A549 (cell line): ENCODE results near the gene TBC1D10A. TPM values are rescaled to one million over a fixed set of nuclear protein-coding genes. Genes with fewer than 3 reads are reported as not detected.

Experiments used
- ATAC-seq, 2 experiments: fragments of 200-7000 bp in 1 of 2; fragments of >200 bp in 1 of 2; cut with Nextera tagmentation in 1 of 2; cut with Tn5 transposase in 1 of 2; 3 replicates each; pipeline versions ENCODE4 v1.8.0 to v1.9.1; 2018 to 2020; ENCODE audit warnings: mild to moderate bottlenecking in 1 of 2, moderate library complexity in 1 of 2
- CTCF ChIA-PET: fragments of 300-600 bp; sonication (Branson Sonifier 250); formaldehyde crosslinking; extraction: SDS; loops from one replicate; lab custom pipeline; 2021; ENCODE audit warnings: antibody characterized with exemption, inconsistent platforms; lab: Yijun Ruan, JAX
- POLR2A ChIA-PET: fragments of 350-600 bp; formaldehyde crosslinking; extraction: SDS; loops from one replicate; lab custom pipeline; 2021; ENCODE audit warnings: antibody characterized with exemption, inconsistent platforms; lab: Yijun Ruan, JAX
- DNase-seq, 2 experiments: peaks; one replicate each; pipeline versions ENCODE4 v3.0.0 to v3.0.0-alpha.2; 2011 to 2016; ENCODE audit warnings: low read depth in 1 of 2, low spot score in 1 of 2
- FAIRE-seq: peaks from 2 replicates; lab custom pipeline; 2011; peaks lifted over from hg19 to GRCh38; lab: Jason Lieb, UNC
- H3K27ac ChIP-seq, 2 experiments: fragments of >200 bp; sonication (Bioruptor Twin); formaldehyde crosslinking; 3 replicates each; pipeline ENCODE4 v1.5.1; 2016 to 2017
- H3K4me1 ChIP-seq: fragments of >200 bp; sonication (Bioruptor Twin); formaldehyde crosslinking; 3 replicates; pipeline ENCODE4 v1.6.1; 2016
- H3K4me2 ChIP-seq: fragments of >200 bp; sonication (Bioruptor Twin); formaldehyde crosslinking; 3 replicates; pipeline ENCODE4 v1.6.1; 2016
- H3K4me3 ChIP-seq: fragments of >200 bp; sonication (Bioruptor Twin); formaldehyde crosslinking; 3 replicates; pipeline ENCODE4 v1.5.1; 2016
- H3K9me3 ChIP-seq: fragments of >200 bp; sonication (Bioruptor Twin); formaldehyde crosslinking; 3 replicates; pipeline ENCODE4 v1.6.1; 2016
- CEBPB ChIP-seq, 2 experiments: fragments of >200 bp in 1 of 2; sonication (Bioruptor Twin) in 1 of 2; formaldehyde crosslinking in 1 of 2; IDR thresholded peaks; 2 replicates each; pipeline ENCODE4 v1.6.1; 2012 to 2016
- CHD2 ChIP-seq: fragments of 150-350 bp; IDR thresholded peaks from 2 replicates; pipeline ENCODE4 v1.6.1; 2014; ENCODE audit warnings: low read length; ENCODE audit not compliant: partially characterized antibody
- CHD4 ChIP-seq: fragments of 200-600 bp; sonication (generic); IDR thresholded peaks from 2 replicates; pipeline ENCODE4 v1.6.1; 2016; ENCODE audit warnings: antibody characterized with exemption, mild to moderate bottlenecking, borderline replicate concordance
- CTCF ChIP-seq: fragments of >200 bp; sonication (Bioruptor Twin); formaldehyde crosslinking; IDR thresholded peaks from 3 replicates; pipeline ENCODE4 v1.5.1; 2016
- ELK1 ChIP-seq: fragments of 150-350 bp; IDR thresholded peaks from 2 replicates; pipeline ENCODE4 v1.6.1; 2014; ENCODE audit warnings: low read depth, mild to moderate bottlenecking, low read length
- FOSB ChIP-seq: fragments of 250-450 bp; sonication (Bioruptor Pico); IDR thresholded peaks from 2 replicates; pipeline ENCODE4 v1.5.0; 2020; ENCODE audit warnings: mild to moderate bottlenecking, moderate library complexity
- GATA3 ChIP-seq: IDR thresholded peaks from 2 replicates; pipeline ENCODE4 v1.6.1; 2012; ENCODE audit warnings: borderline replicate concordance
- HOXB5 ChIP-seq: fragments of 250-450 bp; sonication (Bioruptor Pico); IDR thresholded peaks from 2 replicates; pipeline ENCODE4 v1.5.0; 2020; ENCODE audit warnings: mild to moderate bottlenecking, moderate library complexity
- JUN ChIP-seq, 2 experiments: fragments of >200 bp; sonication (Bioruptor Twin); formaldehyde crosslinking; IDR thresholded peaks; 2 replicates in 1 of 2; 3 replicates in 1 of 2; pipeline ENCODE4 v1.6.1; 2016 to 2017
- MYC ChIP-seq: IDR thresholded peaks from 2 replicates; pipeline ENCODE4 v1.6.1; 2012; ENCODE audit warnings: mild to moderate bottlenecking, inconsistent platforms, low read length, improper control_type of control experiment, borderline replicate concordance
- POLR2A ChIP-seq: IDR thresholded peaks from 2 replicates; pipeline ENCODE4 v1.6.1; 2012; ENCODE audit warnings: mild to moderate bottlenecking, low read length
- RAD21 ChIP-seq, 2 experiments: fragments of >200 bp in 1 of 2; sonication (Bioruptor Twin) in 1 of 2; formaldehyde crosslinking in 1 of 2; IDR thresholded peaks in 1 of 2; conservative IDR thresholded peaks in 1 of 2; 2 replicates in 1 of 2; 3 replicates in 1 of 2; pipeline ENCODE4 v1.6.1; 2012 to 2018; ENCODE audit warnings: inconsistent platforms in 1 of 2
- RARB ChIP-seq: fragments of 250-450 bp; sonication (Bioruptor Pico); IDR thresholded peaks from 2 replicates; pipeline ENCODE4 v1.8.0; 2021; ENCODE audit warnings: mild to moderate bottlenecking, moderate library complexity
- SMC3 ChIP-seq: fragments of >200 bp; sonication (Bioruptor Twin); formaldehyde crosslinking; IDR thresholded peaks from 3 replicates; pipeline ENCODE4 v1.6.1; 2018; ENCODE audit warnings: inconsistent platforms
- SREBF2 ChIP-seq: fragments of 450-650 bp; IDR thresholded peaks from 2 replicates; pipeline ENCODE4 v1.6.1; 2014; ENCODE audit warnings: mild to moderate bottlenecking, moderate library complexity
- TFCP2L1 ChIP-seq: fragments of 250-450 bp; sonication (Bioruptor Pico); IDR thresholded peaks from 2 replicates; pipeline ENCODE4 v1.5.0; 2021; ENCODE audit warnings: mild to moderate bottlenecking
- TP53 ChIP-seq: fragments of 250-450 bp; sonication (Bioruptor Pico); IDR thresholded peaks from 2 replicates; pipeline ENCODE4 v1.5.0; 2021; ENCODE audit warnings: mild to moderate bottlenecking, moderate library complexity
- WGBS: methylation state at CpG from one replicate; pipeline ENCODE4 v1.1.6; 2017; ENCODE audit errors: missing lambda C conversion rate; 5-methylcytosine and 5-hydroxymethylcytosine counted together
- polyA plus RNA-seq, 4 experiments: library from polyadenylated mRNA; depleted of rRNA in 3 of 4; stranded (reverse); fragments of >200 nt; fragmentation: RNase III in 1 of 4; extraction: RNeasy Plus Mini Kit Qiagen cat#74134 plus additional on column Dnase treatment in 1 of 4; gene quantifications; 2 replicates in 3 of 4; 3 replicates in 1 of 4; pipeline ENCODE4 v1.2.3, GENCODE V29; 2011 to 2017

Gene TBC1D10A
- polyA plus RNA-seq, 2 of the 4 experiments (the other 2 are of a cell fraction): 5.8 to 6.8 TPM

- Histone ChIP-seq H3K4me1 (peaks cover 14% of the 10 kb centered on the region), H3K9me3 (no peaks in the 10 kb centered on the region), H3K4me3 (no peak overlapping the region), H3K27ac (no peak overlapping the region), H3K4me2 (no peak overlapping the region)
- no peak for TF ChIP-seq RARB (CRISPR knock-in tag)
- no peak for TF ChIP-seq SMC3
- TF ChIP-seq MYC: no peak
- TF ChIP-seq RAD21 (conservative IDR thresholded peaks at IDR 0.05 in 1 of 2, IDR thresholded peaks at IDR 0.05 in 1 of 2): no peak
- TF ChIP-seq TP53 (CRISPR knock-in tag): no peak
- TF ChIP-seq ELK1: no peak
- no peak for TF ChIP-seq CHD4
- no peak for TF ChIP-seq POLR2A
- TF ChIP-seq GATA3: no peak
- TF ChIP-seq FOSB (CRISPR knock-in tag): no peak
- CTCF ChIA-PET: interaction anchor here (1.0 to 2.6 kb wide), 2 partner anchors 33 to 66 kb away, joined by 3 to 7 read pairs; no protein-coding TSS in a partner anchor
- FAIRE-seq: no peak
- POLR2A ChIA-PET: no interaction called here
- no peak for ATAC-seq
- 88% methylated on average over 2 of the region's 2 CpGs for WGBS
- DNase-seq: no peak
Observed at GRCh38 chr22:30321461-30321860, 5.3 kb downstream of the TBC1D10A start.

- no peak for TF ChIP-seq SREBF2
- no peak for TF ChIP-seq TFCP2L1 (CRISPR knock-in tag)
- TF ChIP-seq JUN (IDR thresholded peaks at IDR 0.05): no peak
- ATAC-seq (no peak), FAIRE-seq (no peak), DNase-seq (no peak)
- Histone ChIP-seq H3K4me1 (peaks cover 11% of the 10 kb centered on the region), H3K27ac (no peak overlapping the region), H3K9me3 (no peaks in the 10 kb centered on the region), H3K4me2 (no peak overlapping the region), H3K4me3 (no peak overlapping the region)
- 93% methylated on average over 3 of the region's 3 CpGs for WGBS
- CTCF ChIA-PET: interaction anchor here (1.2 kb wide), 2 partner anchors 7 to 32 kb away, joined by 3 to 6 read pairs; no protein-coding TSS in a partner anchor
- POLR2A ChIA-PET: no interaction called here
Observed at GRCh38 chr22:30320021-30320556, 6.7 kb downstream of the TBC1D10A start.

GRCh38 chr22:30318799-30319419 lies 7.8 kb downstream of the TBC1D10A start:
- peak in 1 of 2 experiments; percentile 35; a peak in 2 of 6 replicates for ATAC-seq
- 83% methylated on average over 7 of the region's 7 CpGs for WGBS
- Histone ChIP-seq H3K9me3 (no peaks in the 10 kb centered on the region), H3K4me1 (peaks cover 17% of the 10 kb centered on the region), H3K4me2 (no peak overlapping the region), H3K4me3 (no peak overlapping the region), H3K27ac (no peak overlapping the region)
- ChIA-PET POLR2A (no interaction called here), CTCF (interaction anchor here (0.7 to 1.2 kb wide), 3 partner anchors 8 to 31 kb away, joined by 3 to 6 read pairs (median 4); no protein-coding TSS in a partner anchor)
- no peak for TF ChIP-seq CEBPB (IDR thresholded peaks at IDR 0.05)
- no peak for TF ChIP-seq HOXB5 (CRISPR knock-in tag)
- no peak for TF ChIP-seq ELK1
- no peak for TF ChIP-seq CTCF
- no peak for TF ChIP-seq CHD2
- DNase-seq: no peak
- no peak for FAIRE-seq
